SK-MEL-5 (cell line): ENCODE results near the gene CEP68. TPM values are rescaled to one million over a fixed set of nuclear protein-coding genes. Genes with fewer than 3 reads are reported as not detected.

ENCODE experiments used
- DNase-seq: peaks from one replicate; pipeline ENCODE4 v3.0.0-alpha.2; 2016; ENCODE audit warnings: low read depth, low spot score
- in situ Hi-C: cut with HindIII; loops from 2 replicates; pipeline ENCODE4 v1.10.0; 2016; ENCODE audit warnings: low sequenced_read_pairs, high pct_unique_total_duplicates, low pct_unique_long_range_greater_than_20kb
- total RNA-seq: library from RNA; depleted of rRNA; stranded (reverse); fragments of >200 nt; shearing (Covaris generic); gene quantifications from 2 replicates; pipeline ENCODE4 v1.2.3, GENCODE V29; 2014

Gene CEP68
- total RNA-seq, 1 experiment from 2014 or later = 12.3 TPM

DNA sequence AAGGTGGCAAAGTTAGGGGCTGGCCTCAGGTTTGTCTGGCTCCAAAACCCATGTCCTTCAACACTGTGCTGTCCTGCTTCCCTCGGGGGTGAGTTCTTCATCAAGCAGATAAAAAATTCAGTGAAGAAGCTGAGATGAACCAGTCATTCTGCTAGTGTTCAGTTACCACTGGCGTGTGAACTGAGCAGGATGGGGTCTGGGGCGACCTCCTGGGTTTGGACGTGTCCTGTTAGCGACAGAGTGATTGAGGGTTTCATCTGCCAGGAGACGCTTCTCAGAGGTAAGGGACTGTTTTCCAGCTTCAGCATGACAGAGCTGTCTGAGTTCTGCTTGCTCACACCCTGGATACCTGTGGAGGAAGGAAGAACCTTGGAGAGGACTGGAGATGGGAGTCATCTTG lies 14.6 kb downstream of the CEP68 start:
- no peak for DNase-seq
- in situ Hi-C loops = no loop called here

- DNase-seq = peak; percentile 61
- in situ Hi-C loops = no loop called here
Observed at GRCh38 chr2:65071499-65072180, 15.4 kb downstream of the CEP68 start.

DNA sequence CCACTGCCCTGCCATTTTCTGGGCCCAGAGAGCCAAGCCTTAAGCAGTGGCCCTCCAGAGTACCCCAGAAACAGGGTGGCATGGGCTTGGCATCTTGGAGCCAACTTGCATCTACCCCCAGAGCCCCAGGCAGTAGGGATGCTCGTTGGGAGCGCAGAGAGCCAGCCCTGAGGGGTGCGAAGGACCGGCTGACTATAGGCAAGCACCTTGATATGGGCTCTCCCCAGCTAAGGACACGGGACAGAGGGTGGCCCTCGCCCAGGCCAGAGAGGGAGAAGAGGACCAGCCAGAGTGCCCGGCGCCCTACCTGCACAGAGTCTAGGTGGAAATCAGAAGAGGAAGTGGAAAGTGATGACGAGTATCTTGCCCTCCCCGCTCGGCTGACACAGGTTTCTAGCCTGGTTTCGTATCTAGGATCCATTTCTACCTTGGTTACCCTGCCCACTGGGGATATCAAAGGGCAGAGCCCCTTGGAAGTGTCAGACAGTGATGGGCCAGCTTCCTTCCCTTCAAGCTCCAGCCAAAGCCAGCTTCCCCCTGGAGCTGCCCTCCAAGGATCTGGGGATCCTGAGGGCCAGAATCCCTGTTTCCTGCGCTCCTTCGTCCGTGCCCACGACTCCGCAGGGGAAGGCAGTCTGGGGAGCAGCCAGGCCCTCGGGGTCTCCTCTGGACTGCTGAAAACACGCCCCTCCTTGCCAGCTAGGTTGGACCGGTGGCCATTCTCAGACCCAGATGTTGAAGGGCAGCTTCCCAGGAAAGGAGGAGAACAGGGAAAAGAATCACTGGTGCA lies 16.2 kb downstream of the CEP68 start:
- in situ Hi-C loops = no loop called here
- DNase-seq = no peak

DNA sequence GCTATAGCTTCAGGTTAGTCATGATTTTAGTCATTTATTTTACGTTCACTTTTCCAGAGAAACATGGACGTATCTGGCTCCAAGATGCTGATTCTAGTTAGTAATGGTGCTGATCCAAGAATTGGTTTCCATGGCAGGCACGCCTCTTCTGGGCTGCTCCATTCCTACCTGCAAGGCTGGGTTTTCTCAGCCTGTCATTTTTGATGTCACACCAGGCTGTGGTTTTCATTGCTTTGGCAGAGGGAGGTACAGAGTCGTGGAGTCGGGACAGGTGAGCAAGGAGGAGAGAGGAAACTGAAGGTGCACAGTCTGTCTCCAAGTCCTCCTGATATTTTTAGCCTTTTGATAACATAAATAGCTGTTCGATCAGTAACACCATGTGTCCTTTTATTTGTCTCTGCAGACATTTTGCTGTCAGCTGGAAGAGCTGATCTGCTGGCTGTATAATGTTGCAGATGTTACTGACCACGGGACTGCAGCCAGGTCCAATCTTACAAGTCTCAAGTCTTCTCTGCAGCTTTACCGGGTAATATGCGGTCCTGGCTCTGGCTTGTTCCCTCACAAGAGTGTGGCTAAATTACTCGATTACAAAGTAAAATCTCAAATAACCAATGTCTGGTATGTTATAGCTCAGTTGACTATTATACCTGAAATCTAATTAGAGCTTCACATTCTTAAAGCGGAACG lies 17.8 kb downstream of the CEP68 start:
- in situ Hi-C loops = no loop called here

GRCh38 chr2:65075176-65075575 lies 19.0 kb downstream of the CEP68 start:
- DNase-seq = no peak
- in situ Hi-C loops = no loop called here

More for the DNA sequence above, 17.8 kb downstream of the CEP68 start:
- no peak for DNase-seq

DNA sequence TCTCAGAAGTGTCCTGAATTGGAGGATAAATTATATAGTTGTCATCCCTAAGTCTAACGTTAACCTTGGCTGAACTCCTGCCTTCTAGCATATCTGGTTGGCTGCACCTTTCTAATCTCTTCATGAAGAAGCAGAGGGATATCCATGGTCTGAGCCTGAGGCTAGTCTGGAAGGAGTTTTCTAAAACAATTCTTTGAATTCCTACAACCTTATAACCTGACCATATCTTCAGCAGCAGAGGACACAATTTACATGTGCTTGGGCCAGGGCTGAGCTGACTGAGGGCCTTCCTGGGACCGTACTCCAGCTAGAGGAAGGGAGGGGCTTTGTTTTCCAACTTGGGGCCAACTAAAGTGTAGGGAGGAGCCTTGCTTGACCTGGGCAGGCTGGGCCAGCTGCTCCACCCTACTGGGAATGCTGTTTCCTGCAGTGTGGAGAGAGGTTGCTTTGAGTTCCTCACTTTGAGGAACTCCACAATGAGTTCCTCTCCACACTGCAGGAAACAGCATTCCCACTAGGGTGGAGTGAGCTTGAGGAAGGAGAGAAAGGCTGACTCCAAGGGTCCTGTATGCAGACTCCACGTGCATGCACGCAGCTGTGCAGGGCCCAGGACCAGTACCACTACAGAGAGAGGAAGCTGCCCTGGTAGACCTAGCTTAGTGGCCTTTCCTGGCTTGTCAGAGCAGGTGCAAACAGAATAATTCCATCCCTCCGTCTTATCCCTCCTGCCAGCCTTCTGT lies 19.6 kb downstream of the CEP68 start:
- DNase-seq = no peak
- in situ Hi-C loops = no loop called here

DNA sequence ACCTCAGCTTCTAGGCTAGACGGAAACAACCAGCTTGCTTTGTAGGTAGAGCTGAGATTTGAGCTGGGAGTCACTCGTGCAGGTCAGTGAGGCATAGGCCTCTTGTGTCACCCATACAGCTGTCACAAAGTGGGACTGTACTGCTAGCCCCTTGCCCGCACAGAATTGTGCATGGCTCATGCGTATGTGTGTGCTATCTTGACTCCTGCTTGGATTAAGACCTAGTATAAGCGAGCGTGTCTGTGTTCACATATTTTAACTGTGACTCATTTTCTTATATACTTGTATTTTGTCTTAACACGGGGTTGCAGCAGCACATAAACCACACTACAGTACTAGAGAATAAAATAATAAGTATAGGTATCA lies 20.1 kb downstream of the CEP68 start:
- in situ Hi-C loops = no loop called here
- DNase-seq = no peak

DNA sequence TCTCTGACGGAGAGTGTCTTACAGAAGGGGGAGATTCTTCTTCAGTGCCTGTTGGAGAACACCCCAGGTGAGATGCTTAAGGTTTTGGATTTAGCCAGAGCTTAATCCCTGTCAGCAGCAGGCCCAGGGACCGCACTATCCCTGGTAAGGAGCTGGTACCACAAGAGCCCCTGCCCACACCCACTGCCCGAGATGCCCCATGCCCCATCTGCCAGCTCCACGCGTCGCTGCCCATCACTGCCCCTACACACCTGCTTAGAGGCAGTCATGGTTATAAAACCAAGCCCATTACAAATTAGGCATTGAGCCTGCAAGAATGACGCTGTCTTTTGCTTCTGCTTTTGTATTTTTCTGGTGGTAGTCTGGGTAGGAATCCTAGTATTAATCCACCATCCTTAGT lies 21.7 kb downstream of the CEP68 start:
- in situ Hi-C loops = no loop called here
- DNase-seq = no peak

GRCh38 chr2:65079017-65079416 lies 22.8 kb downstream of the CEP68 start:
- in situ Hi-C loops = no loop called here
- no peak for DNase-seq

- in situ Hi-C loops = no loop called here
- DNase-seq = no peak
Observed at GRCh38 chr2:65081232-65081685, 25.0 kb downstream of the CEP68 start.

GRCh38 chr2:65085148-65085547 lies 28.9 kb downstream of the CEP68 start:
- in situ Hi-C loops = no loop called here
- DNase-seq = no peak

DNA sequence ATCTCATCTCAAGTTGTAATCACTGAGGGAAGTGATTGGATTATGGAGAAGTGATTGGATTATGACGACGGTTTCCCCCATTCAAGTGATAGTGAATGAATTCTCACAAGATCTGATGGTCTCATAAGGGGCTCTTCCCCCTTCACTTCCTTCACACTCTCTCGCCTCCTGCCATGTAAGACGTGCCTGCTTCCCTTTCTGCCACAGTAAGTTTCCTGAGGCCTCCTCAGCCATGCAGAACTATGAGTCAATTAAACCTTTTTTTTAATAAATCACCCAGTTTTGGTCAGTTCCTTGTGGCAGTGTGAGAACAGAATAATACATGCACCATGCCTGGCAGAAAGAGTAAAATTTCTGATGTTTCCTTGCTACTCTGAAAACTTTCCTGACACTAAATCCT lies 36.6 kb downstream of the CEP68 start:
- in situ Hi-C loops = no loop called here
- DNase-seq = no peak

GRCh38 chr2:65093211-65093610 lies 37.0 kb downstream of the CEP68 start:
- in situ Hi-C loops = no loop called here
- DNase-seq = no peak

DNA sequence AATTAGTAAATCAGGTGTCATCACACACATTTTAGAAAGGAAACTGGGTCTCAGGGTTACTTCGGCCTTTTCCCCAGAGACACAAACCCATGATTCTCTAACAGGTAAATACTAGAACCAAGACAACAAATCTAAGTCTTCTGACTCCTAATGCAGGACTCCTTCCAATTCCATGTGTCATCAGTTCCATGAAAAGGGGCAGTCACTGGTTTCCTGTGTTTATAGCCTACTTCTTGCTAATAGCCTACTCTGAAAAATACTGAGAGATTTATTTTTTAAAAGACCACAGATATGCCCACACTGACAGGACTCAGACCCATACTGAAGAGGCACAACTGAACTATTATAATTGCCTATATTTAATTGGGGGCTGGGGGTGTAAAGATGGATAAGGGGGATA lies 40.7 kb downstream of the CEP68 start:
- no peak for DNase-seq
- in situ Hi-C loops = no loop called here

GRCh38 chr2:65097844-65098243 lies 41.6 kb downstream of the CEP68 start:
- in situ Hi-C loops = no loop called here
- no peak for DNase-seq

DNA sequence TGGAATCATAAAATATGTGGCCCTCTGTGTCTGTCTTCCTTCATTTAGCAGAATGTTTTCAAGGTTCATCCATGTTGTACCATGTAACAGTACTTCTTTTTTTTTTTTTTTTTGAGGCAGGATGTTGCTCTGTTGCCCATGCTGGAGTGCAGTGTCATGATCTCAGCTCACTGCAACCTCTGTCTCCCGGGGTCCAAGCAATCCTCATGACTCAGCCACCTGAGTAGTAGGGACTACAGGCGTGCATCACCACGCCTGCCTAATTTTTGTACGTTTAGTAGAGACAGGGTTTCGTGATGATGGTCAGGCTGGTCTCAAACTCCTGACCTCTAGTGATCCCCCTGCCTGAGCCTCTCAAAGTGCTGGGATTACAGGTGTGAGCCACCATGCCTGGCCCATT lies 42.5 kb downstream of the CEP68 start:
- DNase-seq = no peak
- in situ Hi-C loops = no loop called here

DNA sequence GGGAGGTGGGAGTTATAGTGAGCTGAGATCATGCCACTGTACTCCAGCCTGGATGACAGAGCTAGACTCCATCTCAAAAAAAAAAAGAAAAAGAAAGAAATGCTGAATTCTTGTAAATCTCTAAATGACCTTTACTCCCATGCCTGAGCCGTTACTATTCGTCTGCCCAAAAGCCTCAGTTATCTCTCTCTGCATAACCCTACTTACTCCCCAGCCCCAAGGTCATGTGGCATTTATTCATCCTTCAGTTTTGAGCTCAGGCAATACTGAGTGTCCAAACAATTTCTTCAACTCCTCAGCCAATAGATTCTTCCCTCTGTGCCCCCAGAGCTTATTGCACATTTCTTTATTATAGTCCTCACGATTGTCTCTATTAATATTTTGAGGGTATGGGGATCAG lies 44.9 kb downstream of the CEP68 start:
- in situ Hi-C loops = no loop called here
- DNase-seq = no peak
